Mesenchymal stem cell (in vitro differentiated cells and primary cell): ENCODE data around the gene LY9.
A peak's percentile ranks its signal among the peaks of the same experiment; 100 is the strongest.

Source experiments
- DNase-seq: peaks from one replicate; pipeline ENCODE4 v3.0.0-alpha.2; 2013
- H2AFZ ChIP-seq: one replicate; pipeline ENCODE4 v1.6.1; 2013; ENCODE audit warnings: low read depth, mild to moderate bottlenecking, control low read depth, inconsistent platforms, low read length, moderate library complexity
- H2AK5ac ChIP-seq: 2 replicates; pipeline ENCODE4 v1.6.1; 2013; ENCODE audit warnings: low read length, moderate library complexity, mild to moderate bottlenecking, inconsistent platforms; ENCODE audit not compliant: severe bottlenecking
- H2BK120ac ChIP-seq: one replicate; pipeline ENCODE4 v1.6.1; 2013; ENCODE audit warnings: low read depth, mild to moderate bottlenecking, inconsistent platforms, low read length, moderate library complexity
- H2BK12ac ChIP-seq, 2 experiments: one replicate each; pipeline ENCODE4 v1.6.1; 2013; ENCODE audit warnings: inconsistent platforms in 2 of 2, low read length in 2 of 2, mild to moderate bottlenecking in 2 of 2, moderate library complexity in 2 of 2, control low read depth in 1 of 2
- H2BK15ac ChIP-seq: one replicate; pipeline ENCODE4 v1.6.1; 2013; ENCODE audit warnings: mild to moderate bottlenecking, low read depth, inconsistent platforms; ENCODE audit not compliant: poor library complexity, severe bottlenecking
- H2BK5ac ChIP-seq: 2 replicates; pipeline ENCODE4 v1.6.1; 2013; ENCODE audit warnings: low read depth, mild to moderate bottlenecking, low read length, control low read depth, inconsistent platforms; ENCODE audit not compliant: poor library complexity, severe bottlenecking
- H3K14ac ChIP-seq, 2 experiments: one replicate each; pipeline ENCODE4 v1.6.1; 2013; ENCODE audit warnings: inconsistent platforms in 2 of 2, low read length in 2 of 2, control low read depth in 1 of 2, mild to moderate bottlenecking in 1 of 2, moderate library complexity in 1 of 2
- H3K18ac ChIP-seq, 2 experiments: one replicate each; pipeline ENCODE4 v1.6.1; 2013; ENCODE audit warnings: inconsistent platforms in 2 of 2, low read length in 2 of 2, control low read depth in 1 of 2, low read depth in 1 of 2, mild to moderate bottlenecking in 1 of 2
- H3K23ac ChIP-seq, 2 experiments: one replicate each; pipeline ENCODE4 v1.6.1; 2013; ENCODE audit warnings: inconsistent platforms in 2 of 2, low read length in 2 of 2, mild to moderate bottlenecking in 2 of 2, moderate library complexity in 2 of 2, control low read depth in 1 of 2
- H3K27ac ChIP-seq: 2 replicates; pipeline ENCODE4 v1.5.1; 2013; ENCODE audit warnings: mild to moderate bottlenecking, moderate library complexity, low read length, control low read depth, inconsistent platforms; ENCODE audit not compliant: poor library complexity, severe bottlenecking
- H3K27me3 ChIP-seq, 2 experiments: 2 replicates each; pipeline versions ENCODE4 v1.6.1 to v1.7.0; 2013; ENCODE audit warnings: low read length in 2 of 2, mild to moderate bottlenecking in 2 of 2, moderate library complexity in 2 of 2, control low read depth in 1 of 2, inconsistent platforms in 1 of 2; ENCODE audit not compliant: control insufficient read depth in 1 of 2, insufficient read depth in 1 of 2
- H3K36me3 ChIP-seq, 2 experiments: 2 replicates each; pipeline versions ENCODE4 v1.6.1 to v1.7.0; 2013; ENCODE audit warnings: low read length in 2 of 2, control low read depth in 1 of 2, inconsistent platforms in 1 of 2, low read depth in 1 of 2, mild to moderate bottlenecking in 1 of 2; ENCODE audit not compliant: insufficient read depth in 2 of 2, control insufficient read depth in 1 of 2
- H3K4ac ChIP-seq, 2 experiments: one replicate each; pipeline ENCODE4 v1.6.1; 2013; ENCODE audit warnings: inconsistent platforms in 2 of 2, low read length in 2 of 2, mild to moderate bottlenecking in 2 of 2, moderate library complexity in 2 of 2, control low read depth in 1 of 2, low read depth in 1 of 2
- H3K4me1 ChIP-seq: 2 replicates; pipeline ENCODE4 v1.6.1; 2013; ENCODE audit warnings: low read depth, low read length, control low read depth; ENCODE audit not compliant: control insufficient read depth, insufficient read depth
- H3K4me2 ChIP-seq: 2 replicates; pipeline ENCODE4 v1.6.1; 2013; ENCODE audit warnings: low read length, mild to moderate bottlenecking, inconsistent platforms; ENCODE audit not compliant: poor library complexity, severe bottlenecking
- H3K4me3 ChIP-seq, 2 experiments: 2 replicates each; pipeline versions ENCODE4 v1.5.1 to v1.7.0; 2013; ENCODE audit warnings: low read length in 2 of 2, mild to moderate bottlenecking in 2 of 2, control low read depth in 1 of 2, low read depth in 1 of 2; ENCODE audit not compliant: insufficient read depth in 1 of 2
- H3K79me1 ChIP-seq: replicated peaks from 2 replicates; pipeline ENCODE4 v1.6.1; 2013; ENCODE audit warnings: mild to moderate bottlenecking, control low read depth, low read length, inconsistent platforms; ENCODE audit not compliant: poor library complexity, severe bottlenecking
- H3K9ac ChIP-seq: 2 replicates; pipeline ENCODE4 v1.7.0; 2013; ENCODE audit warnings: mild to moderate bottlenecking, low read length, moderate library complexity
- H3K9me3 ChIP-seq: 2 replicates; pipeline ENCODE4 v1.7.0; 2013; ENCODE audit warnings: mild to moderate bottlenecking, low read length; ENCODE audit not compliant: control insufficient read depth
- H4K8ac ChIP-seq: one replicate; pipeline ENCODE4 v1.6.1; 2013; ENCODE audit warnings: inconsistent platforms, mild to moderate bottlenecking, low read length, moderate library complexity
- H4K91ac ChIP-seq: one replicate; pipeline ENCODE4 v1.6.1; 2013; ENCODE audit warnings: mild to moderate bottlenecking, low read length, inconsistent platforms
- WGBS: methylation state at CpG from one replicate; pipeline ENCODE4 v1.1.7; 2013; ENCODE audit warnings: mixed read lengths; 5-methylcytosine and 5-hydroxymethylcytosine counted together

Gene LY9

GRCh38 chr1:160778976-160779375 is 17.0 kb upstream of the LY9 start:
- Histone ChIP-seq H2AK5ac (no peak overlapping the region), H3K4me1 (no peaks in the 10 kb centered on the region), H3K27me3 (peaks cover 3% of the 10 kb centered on the region in 2 experiments), H4K91ac (no peak overlapping the region), H3K36me3 (no peaks in the 10 kb centered on the region), H2BK120ac (no peak overlapping the region), H2BK12ac (no peak overlapping the region), H3K9ac (no peak overlapping the region), H3K27ac (no peak overlapping the region), H3K9me3 (no peaks in the 10 kb centered on the region), H3K4me2 (no peak overlapping the region), H2BK15ac (no peak overlapping the region), H4K8ac (no peak overlapping the region), H3K4ac (no peak overlapping the region), H3K4me3 (no peak overlapping the region), H3K14ac (no peak overlapping the region), H3K23ac (no peak overlapping the region), H3K79me1 (no peaks in the 10 kb centered on the region), H2AFZ (no peak overlapping the region), H2BK5ac (no peak overlapping the region), H3K18ac (no peak overlapping the region)
- no peak for DNase-seq
- WGBS = 78% methylated on average over 6 of the region's 6 CpGs

- 90% methylated on average over 18 of the region's 18 CpGs for WGBS
- Histone ChIP-seq H3K36me3 (no peaks in the 10 kb centered on the region), H2BK120ac (no peak overlapping the region), H3K14ac (no peak overlapping the region), H2BK5ac (no peak overlapping the region), H3K27ac (no peak overlapping the region), H2AK5ac (no peak overlapping the region), H3K18ac (no peak overlapping the region), H3K27me3 (peaks cover 0 to 3% of the 10 kb centered on the region in 2 experiments), H3K9ac (no peak overlapping the region), H3K4me1 (no peaks in the 10 kb centered on the region), H3K4me2 (no peak overlapping the region), H3K4ac (no peak overlapping the region), H4K8ac (no peak overlapping the region), H3K79me1 (no peaks in the 10 kb centered on the region), H3K4me3 (no peak overlapping the region), H3K9me3 (no peaks in the 10 kb centered on the region), H2AFZ (no peak overlapping the region), H4K91ac (no peak overlapping the region), H2BK12ac (no peak overlapping the region), H2BK15ac (no peak overlapping the region), H3K23ac (no peak overlapping the region)
- peak; percentile 1 for DNase-seq
These were observed 16.2 kb upstream of the LY9 start for GRCh38 chr1:160779626-160780397.

- Histone ChIP-seq H3K23ac (no peak overlapping the region), H2BK5ac (no peak overlapping the region), H3K27me3 (peaks cover 0 to 3% of the 10 kb centered on the region in 2 experiments), H4K91ac (no peak overlapping the region), H3K4me2 (no peak overlapping the region), H3K9me3 (no peaks in the 10 kb centered on the region), H2BK15ac (no peak overlapping the region), H3K4me3 (no peak overlapping the region), H2AFZ (no peak overlapping the region), H3K4ac (no peak overlapping the region), H3K14ac (no peak overlapping the region), H2BK12ac (no peak overlapping the region), H4K8ac (no peak overlapping the region), H3K9ac (no peak overlapping the region), H3K27ac (no peak overlapping the region), H3K36me3 (no peaks in the 10 kb centered on the region), H3K18ac (no peak overlapping the region), H2BK120ac (no peak overlapping the region), H2AK5ac (no peak overlapping the region), H3K4me1 (no peaks in the 10 kb centered on the region), H3K79me1 (no peaks in the 10 kb centered on the region)
- no peak for DNase-seq
- WGBS = 51% methylated on average over 2 of the region's 2 CpGs
These were observed 15.6 kb upstream of the LY9 start for GRCh38 chr1:160780398-160780755.

- no peak overlapping the region for H3K4ac ChIP-seq
- H2BK15ac ChIP-seq = no peak overlapping the region
- H3K14ac ChIP-seq = no peak overlapping the region
- no peaks in the 10 kb centered on the region for H3K27me3 ChIP-seq
- WGBS = 81% methylated on average over 8 of the region's 8 CpGs
- no peak for DNase-seq
- H3K4me3 ChIP-seq = no peak overlapping the region
- H3K4me1 ChIP-seq = no peaks in the 10 kb centered on the region
- no peak overlapping the region for H3K23ac ChIP-seq
- no peak overlapping the region for H3K9ac ChIP-seq
- no peak overlapping the region for H2BK12ac ChIP-seq
- no peak overlapping the region for H3K27ac ChIP-seq
- H3K9me3 ChIP-seq = no peaks in the 10 kb centered on the region
- no peaks in the 10 kb centered on the region for H3K36me3 ChIP-seq
- no peak overlapping the region for H2AK5ac ChIP-seq
- H4K8ac ChIP-seq = no peak overlapping the region
- H2BK5ac ChIP-seq = no peak overlapping the region
- H3K18ac ChIP-seq = no peak overlapping the region
- H3K79me1 ChIP-seq = no peaks in the 10 kb centered on the region
- H2BK120ac ChIP-seq = no peak overlapping the region
- no peak overlapping the region for H3K4me2 ChIP-seq
- H4K91ac ChIP-seq = no peak overlapping the region
- no peak overlapping the region for H2AFZ ChIP-seq
These were observed 14.7 kb upstream of the LY9 start for GRCh38 chr1:160781186-160781766.
